Uterus (tissue), 4 donors: Measurements from ENCODE around the gene MGAM2. TPM values are rescaled to one million over a fixed set of nuclear protein-coding genes. Genes with fewer than 3 reads are reported as not detected.

Experiments used
- DNase-seq, 2 donors: peaks; one replicate each; pipeline ENCODE4 v3.0.0-alpha.2; 2019 to 2020
- H3K27ac ChIP-seq, 2 donors: fragments of 200-600 bp; sonication (generic); 1 replicate in 1 of 2; 2 replicates in 1 of 2; pipeline ENCODE4 v1.5.1; 2016 to 2018
- H3K27me3 ChIP-seq, 2 donors: fragments of 200-600 bp; sonication (generic); one replicate each; pipeline ENCODE4 v1.5.1; 2018 to 2019; ENCODE audit warnings: control low read depth in 1 of 2
- H3K36me3 ChIP-seq, 2 donors: fragments of 200-600 bp; sonication (generic); one replicate each; pipeline ENCODE4 v1.5.1; 2019; ENCODE audit warnings: control low read depth in 1 of 2
- H3K4me1 ChIP-seq, 2 donors: fragments of 200-600 bp; sonication (generic); one replicate each; pipeline ENCODE4 v1.5.1; 2018 to 2019; ENCODE audit warnings: control low read depth in 1 of 2
- H3K4me3 ChIP-seq, 2 donors: fragments of 200-600 bp; sonication (generic); 1 replicate in 1 of 2; 2 replicates in 1 of 2; pipeline ENCODE4 v1.5.1; 2018 to 2019; ENCODE audit warnings: mild to moderate bottlenecking in 1 of 2
- H3K9me3 ChIP-seq, 2 donors: fragments of 200-600 bp; sonication (generic); one replicate each; pipeline ENCODE4 v1.5.1; 2019; ENCODE audit warnings: control low read depth in 1 of 2
- POLR2A ChIP-seq, 2 donors: fragments of 450-650 bp; IDR thresholded peaks; one replicate each; pipeline ENCODE4 v1.6.1; 2016; ENCODE audit warnings: antibody characterized with exemption in 2 of 2, mild to moderate bottlenecking in 1 of 2, moderate library complexity in 1 of 2
- intact Hi-C: fragments of 100-400 bp; cut with DNase I; formaldehyde crosslinking; loops from one replicate; pipeline ENCODE4 v1.15.1; 2023; ENCODE audit warnings: low total_unique reads
- total RNA-seq, 4 donors: library from RNA; depleted of rRNA in 3 of 4; stranded (reverse); fragments of >200 nt in 3 of 4; gene quantifications; one replicate each; pipeline versions ENCODE4 v1.1.0 to v1.2.4, GENCODE V29; 2014 to 2023
- TF ChIP-seq, protein P1 (sequence below), 4 experiments: fragments of 200-600 bp in 2 of 4; fragments of 450-650 bp in 2 of 4; sonication (generic) in 2 of 4; IDR thresholded peaks; one replicate each; pipeline ENCODE4 v1.5.1; 2016 to 2019; ENCODE audit warnings: antibody characterized with exemption in 4 of 4, mild to moderate bottlenecking in 2 of 4, moderate library complexity in 1 of 4
- donor health status: DM: yes; HTN: yes; CAD: no.

MGAM2 gene
- total RNA-seq, 4 donors from 2014 or later: under 0.01 to 0.12 (median 0.07) TPM; not detected in 1

DNA sequence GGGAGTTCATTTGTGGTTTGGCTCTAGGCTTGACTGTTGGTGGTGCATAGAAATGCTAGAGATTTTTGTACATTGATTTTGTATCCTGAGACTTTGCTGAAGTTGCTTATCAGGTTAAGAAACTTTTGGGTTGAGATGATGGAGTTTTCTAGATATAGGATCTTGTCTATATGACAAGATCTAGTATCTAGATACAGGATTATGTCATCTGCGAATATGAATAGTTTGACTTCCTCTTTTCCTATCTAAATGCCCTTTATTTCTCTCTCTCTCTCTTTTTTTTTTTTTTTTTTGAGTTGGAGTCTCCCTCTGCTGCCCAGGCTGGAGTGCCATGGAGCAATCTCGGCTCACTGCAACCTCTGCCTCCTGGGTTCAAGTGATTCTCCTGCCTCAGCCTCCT lies 62.9 kb downstream of the MGAM2 start:
- TF ChIP-seq POLR2A (IDR thresholded peaks at IDR 0.05): no peak
- TF ChIP-seq, protein P1, sequence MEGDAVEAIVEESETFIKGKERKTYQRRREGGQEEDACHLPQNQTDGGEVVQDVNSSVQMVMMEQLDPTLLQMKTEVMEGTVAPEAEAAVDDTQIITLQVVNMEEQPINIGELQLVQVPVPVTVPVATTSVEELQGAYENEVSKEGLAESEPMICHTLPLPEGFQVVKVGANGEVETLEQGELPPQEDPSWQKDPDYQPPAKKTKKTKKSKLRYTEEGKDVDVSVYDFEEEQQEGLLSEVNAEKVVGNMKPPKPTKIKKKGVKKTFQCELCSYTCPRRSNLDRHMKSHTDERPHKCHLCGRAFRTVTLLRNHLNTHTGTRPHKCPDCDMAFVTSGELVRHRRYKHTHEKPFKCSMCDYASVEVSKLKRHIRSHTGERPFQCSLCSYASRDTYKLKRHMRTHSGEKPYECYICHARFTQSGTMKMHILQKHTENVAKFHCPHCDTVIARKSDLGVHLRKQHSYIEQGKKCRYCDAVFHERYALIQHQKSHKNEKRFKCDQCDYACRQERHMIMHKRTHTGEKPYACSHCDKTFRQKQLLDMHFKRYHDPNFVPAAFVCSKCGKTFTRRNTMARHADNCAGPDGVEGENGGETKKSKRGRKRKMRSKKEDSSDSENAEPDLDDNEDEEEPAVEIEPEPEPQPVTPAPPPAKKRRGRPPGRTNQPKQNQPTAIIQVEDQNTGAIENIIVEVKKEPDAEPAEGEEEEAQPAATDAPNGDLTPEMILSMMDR (IDR thresholded peaks at IDR 0.05): no peak
- Histone ChIP-seq H3K27ac (no peak overlapping the region), H3K27me3 (no peaks in the 10 kb centered on the region), H3K4me1 (no peaks in the 10 kb centered on the region), H3K36me3 (no peaks in the 10 kb centered on the region), H3K9me3 (no peaks in the 10 kb centered on the region), H3K4me3 (no peak overlapping the region)
- no peak for DNase-seq
- intact Hi-C loops: no loop called here

DNA sequence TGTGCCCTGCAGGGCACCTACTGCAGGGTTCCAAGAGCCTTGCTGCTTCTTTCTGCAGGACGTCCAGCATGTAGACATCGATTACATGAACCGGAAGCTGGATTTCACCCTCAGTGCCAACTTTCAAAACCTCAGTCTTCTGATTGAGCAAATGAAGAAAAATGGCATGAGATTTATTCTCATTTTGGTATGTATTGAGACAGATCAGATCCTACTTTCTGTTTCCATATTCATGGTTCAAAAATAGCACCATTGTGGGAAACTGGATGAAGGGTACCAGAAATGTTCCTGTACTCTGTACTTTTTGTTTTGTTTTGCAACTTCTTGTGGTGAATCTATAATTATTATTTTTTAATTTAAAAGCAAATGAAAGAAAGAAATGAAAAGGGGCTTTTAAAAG lies 64.1 kb downstream of the MGAM2 start:
- Histone ChIP-seq H3K27me3 (no peaks in the 10 kb centered on the region), H3K36me3 (no peaks in the 10 kb centered on the region), H3K27ac (no peak overlapping the region), H3K4me3 (no peak overlapping the region), H3K9me3 (no peaks in the 10 kb centered on the region), H3K4me1 (no peaks in the 10 kb centered on the region)
- DNase-seq: no peak
- intact Hi-C loops: no loop called here
- TF ChIP-seq, protein P1 (IDR thresholded peaks at IDR 0.05): no peak
- TF ChIP-seq POLR2A (IDR thresholded peaks at IDR 0.05): no peak

DNA sequence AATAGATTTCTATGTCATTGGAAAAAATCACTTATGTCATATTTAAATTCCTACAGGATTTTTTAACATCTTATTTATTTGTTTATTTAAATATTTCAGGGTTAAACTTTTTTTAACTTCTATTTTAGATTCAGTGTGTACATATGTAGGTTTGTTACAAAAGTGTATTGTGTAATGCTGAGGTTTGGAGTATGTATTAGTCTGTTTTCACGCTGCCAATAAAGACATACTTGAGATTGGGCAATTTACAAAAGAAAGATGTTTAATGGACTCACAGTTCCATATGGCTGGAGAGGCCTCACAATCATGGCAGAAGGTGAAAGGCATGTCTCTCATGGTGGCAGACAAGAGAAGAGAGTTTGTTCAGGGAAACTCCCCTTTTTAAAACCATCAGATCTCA lies 65.4 kb downstream of the MGAM2 start:
- H3K27ac ChIP-seq: no peak overlapping the region
- TF ChIP-seq, protein P1 (IDR thresholded peaks at IDR 0.05): no peak
- TF ChIP-seq POLR2A (IDR thresholded peaks at IDR 0.05): no peak
- no peaks in the 10 kb centered on the region for H3K4me1 ChIP-seq
- no peaks in the 10 kb centered on the region for H3K27me3 ChIP-seq
- no peak for DNase-seq
- no peaks in the 10 kb centered on the region for H3K9me3 ChIP-seq
- no peaks in the 10 kb centered on the region for H3K36me3 ChIP-seq
- H3K4me3 ChIP-seq: no peak overlapping the region
- intact Hi-C loops: no loop called here

DNA sequence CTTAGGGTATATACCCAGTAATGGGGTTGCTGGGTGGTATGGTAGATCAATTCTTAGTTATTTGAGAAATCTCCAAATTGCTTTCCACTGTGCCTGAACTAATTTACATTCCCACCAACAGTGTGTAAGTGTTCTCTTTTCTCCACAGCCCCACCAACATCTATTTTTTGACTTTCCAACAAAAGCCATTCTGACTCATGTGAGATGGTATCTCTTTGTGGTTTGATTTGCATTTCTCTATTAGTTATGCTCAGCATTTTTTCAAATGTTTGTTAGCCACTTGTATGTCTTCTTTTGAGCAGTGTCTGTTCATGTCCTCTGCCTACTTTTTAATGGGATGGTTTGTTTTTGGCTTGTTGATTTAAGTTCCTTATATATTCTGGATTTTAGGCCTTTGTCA lies 66.4 kb downstream of the MGAM2 start:
- intact Hi-C loops: no loop called here
- no peak for DNase-seq
- H3K27ac ChIP-seq: no peak overlapping the region
- H3K4me1 ChIP-seq: no peaks in the 10 kb centered on the region
- no peak overlapping the region for H3K4me3 ChIP-seq
- no peaks in the 10 kb centered on the region for H3K27me3 ChIP-seq
- no peaks in the 10 kb centered on the region for H3K9me3 ChIP-seq
- no peaks in the 10 kb centered on the region for H3K36me3 ChIP-seq
- no peak for TF ChIP-seq POLR2A (IDR thresholded peaks at IDR 0.05)
- TF ChIP-seq, protein P1 (IDR thresholded peaks at IDR 0.05): no peak

DNA sequence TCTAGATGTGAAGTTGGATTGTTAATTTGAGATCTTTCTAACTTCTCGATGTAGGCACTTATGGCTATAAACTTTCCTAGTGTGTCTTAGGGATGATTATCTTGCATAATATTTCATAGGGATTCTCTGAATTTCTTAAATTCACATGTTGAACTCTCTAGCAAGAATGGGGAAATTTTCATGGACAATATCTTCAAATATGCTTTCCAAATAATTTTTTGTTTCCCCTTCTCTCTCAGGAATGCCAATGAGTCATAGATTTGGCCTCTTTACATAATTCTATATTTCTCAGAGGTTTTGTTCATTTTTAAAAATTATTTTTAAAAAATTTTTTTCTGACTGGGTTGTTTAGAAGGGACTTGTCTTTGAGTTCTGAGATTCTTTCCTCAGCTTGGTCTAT lies 68.9 kb downstream of the MGAM2 start:
- intact Hi-C loops: no loop called here
- H3K27ac ChIP-seq: no peak overlapping the region
- no peak for TF ChIP-seq POLR2A (IDR thresholded peaks at IDR 0.05)
- TF ChIP-seq, protein P1 (IDR thresholded peaks at IDR 0.05): no peak
- H3K4me3 ChIP-seq: no peak overlapping the region
- H3K9me3 ChIP-seq: no peaks in the 10 kb centered on the region
- DNase-seq: no peak
- H3K4me1 ChIP-seq: no peaks in the 10 kb centered on the region
- no peaks in the 10 kb centered on the region for H3K36me3 ChIP-seq
- no peaks in the 10 kb centered on the region for H3K27me3 ChIP-seq
